Putamen (tissue), 1 donor: ENCODE measurements around the gene TUBGCP6.

ENCODE experiments used
- DNase-seq: peaks from one replicate; pipeline ENCODE4 v3.0.0-alpha.2; 2016; ENCODE audit warnings: low spot score

TUBGCP6 gene

DNA sequence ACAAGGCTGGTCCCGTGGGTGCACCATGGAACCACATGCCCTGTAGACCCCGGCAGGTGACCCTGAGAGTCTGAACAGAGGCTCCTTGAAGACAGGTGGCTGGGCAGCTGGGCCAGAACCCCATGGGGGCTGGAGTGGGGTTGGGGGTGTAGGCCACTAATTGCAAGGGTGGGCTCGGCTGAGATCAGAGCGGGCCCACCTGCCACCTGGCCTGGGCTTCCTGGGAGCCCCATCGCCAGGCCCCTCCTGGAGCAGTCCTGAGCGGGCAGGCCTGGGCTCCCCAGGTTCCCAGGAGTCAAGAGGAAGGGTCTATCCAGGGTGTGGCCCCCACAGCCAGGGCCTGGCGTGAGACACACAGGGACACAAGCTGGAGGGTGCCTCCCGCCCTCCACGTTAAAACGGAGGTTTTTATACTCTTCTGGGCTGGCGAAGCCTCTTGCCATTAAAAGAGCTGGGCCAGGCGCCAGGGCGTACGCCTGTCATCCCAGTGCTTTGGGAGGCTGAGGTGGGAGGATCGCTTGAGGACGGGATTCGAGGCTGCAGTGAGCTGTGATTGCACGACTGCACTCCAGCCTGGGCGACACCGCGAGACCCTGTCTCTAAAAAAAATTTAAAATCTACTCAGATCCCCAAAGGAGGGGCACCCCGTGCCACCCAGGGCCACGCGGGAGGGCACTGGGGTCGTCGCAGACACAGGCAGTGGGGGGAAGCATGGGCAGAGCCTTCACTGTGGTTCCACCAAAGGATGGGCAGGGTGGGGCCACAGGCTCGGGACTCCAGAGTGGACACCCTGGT lies 63.9 kb downstream of the TUBGCP6 start:
- DNase-seq = no peak

DNA sequence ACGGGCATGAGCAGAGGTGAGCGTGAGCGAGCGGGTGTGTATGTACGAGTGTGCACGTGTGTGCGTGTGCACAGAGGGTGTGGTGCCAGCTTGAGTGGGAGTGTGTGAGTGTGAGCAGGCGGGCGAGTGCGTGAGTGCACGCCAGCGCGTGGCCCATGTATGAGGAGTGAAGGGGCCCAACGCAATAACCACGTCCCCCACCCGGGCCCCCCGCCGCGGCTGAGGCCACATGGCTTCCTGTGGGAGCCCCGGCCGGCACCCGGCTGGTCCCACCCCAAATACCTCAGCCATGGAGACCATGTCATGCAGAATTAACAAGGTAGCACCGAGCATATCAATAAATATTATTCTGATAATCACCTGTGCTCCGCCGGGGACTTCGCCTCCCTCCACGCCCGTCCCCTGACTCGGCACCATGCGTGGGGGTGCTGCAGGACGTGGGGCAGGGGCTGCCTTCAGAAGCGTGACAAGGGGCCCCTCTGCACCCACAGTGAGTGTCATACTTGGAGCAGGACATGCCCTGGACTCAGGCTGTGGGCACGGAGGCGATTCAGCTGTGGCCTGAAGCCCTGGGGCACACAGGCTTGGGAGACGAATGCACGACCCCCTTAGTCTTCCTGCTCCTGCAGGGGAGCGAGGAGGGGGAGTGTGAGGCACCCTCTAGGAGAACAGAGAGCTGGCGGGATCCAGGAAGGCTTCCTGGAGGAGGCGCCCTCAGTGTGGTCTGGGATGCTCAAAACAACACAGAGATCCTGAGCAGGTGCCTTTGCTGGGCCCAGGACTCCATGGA lies 64.7 kb downstream of the TUBGCP6 start:
- DNase-seq = no peak

DNA sequence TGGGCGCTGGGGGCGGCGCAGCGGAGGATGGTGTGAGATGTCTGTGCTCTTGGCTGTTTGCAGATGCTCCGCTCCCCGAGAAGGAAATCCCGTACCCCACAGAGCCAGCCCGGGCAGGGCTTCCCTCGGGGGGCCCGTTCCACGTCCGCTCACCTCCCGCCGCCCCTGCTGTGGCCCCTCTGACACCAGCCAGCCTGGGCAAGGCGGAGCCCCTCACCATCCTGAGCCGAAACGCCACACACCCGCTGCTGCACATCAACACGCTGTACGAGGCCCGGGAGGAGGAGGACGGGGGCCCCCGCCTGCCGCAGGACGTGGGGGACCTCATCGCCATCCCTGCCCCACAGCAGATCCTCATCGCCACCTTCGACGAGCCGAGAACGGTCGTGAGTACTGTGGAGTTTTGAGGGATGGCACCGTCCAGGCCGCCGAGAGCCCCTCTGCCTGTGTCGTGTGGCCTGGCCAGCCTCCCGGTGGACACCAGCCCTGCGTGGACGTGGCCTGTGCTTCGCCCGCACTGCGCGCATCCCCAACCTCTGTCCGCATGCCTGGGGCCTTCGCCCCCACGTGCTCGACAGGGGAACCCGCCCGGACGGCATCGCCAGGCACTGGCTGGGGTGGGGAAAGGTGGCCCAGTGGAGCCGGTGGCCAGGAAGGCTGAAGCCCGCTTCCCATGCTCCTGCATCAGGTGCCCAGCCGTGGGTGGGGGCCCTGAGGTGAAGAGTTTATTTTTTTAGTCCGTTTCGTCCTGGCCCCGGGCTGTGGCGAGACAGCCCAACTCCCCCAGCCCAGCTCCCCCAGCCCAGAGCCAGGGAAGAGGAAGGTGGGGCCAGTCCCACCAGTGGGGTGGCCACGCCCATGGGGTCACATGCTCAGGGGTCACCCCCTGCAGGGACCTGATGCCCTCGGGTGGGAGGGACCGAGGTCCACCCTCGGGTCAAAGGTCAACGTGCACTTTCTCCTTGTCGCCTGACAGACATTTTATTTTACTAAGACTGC lies 65.7 kb downstream of the TUBGCP6 start:
- DNase-seq = no peak

DNA sequence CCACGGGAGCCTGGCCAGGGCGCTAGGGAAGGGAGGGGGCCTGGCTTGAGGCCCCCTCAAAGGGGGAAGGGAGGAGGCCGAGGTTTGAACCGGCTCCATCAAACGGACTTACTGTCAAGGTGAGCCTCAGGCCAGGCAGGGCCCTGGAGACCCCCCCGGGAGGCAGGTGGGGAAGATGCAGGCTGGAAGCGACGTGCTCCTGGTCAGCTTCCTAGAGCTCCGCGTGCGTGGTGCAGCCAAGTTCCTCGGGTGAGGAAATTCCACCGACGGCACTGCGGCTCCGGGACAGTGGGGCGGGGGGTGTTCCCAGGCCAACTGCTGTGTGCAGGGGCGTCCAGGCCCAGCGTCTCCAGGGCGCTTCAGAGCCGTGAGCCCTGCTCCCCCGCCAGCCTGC lies 66.4 kb downstream of the TUBGCP6 start:
- DNase-seq = no peak

DNA sequence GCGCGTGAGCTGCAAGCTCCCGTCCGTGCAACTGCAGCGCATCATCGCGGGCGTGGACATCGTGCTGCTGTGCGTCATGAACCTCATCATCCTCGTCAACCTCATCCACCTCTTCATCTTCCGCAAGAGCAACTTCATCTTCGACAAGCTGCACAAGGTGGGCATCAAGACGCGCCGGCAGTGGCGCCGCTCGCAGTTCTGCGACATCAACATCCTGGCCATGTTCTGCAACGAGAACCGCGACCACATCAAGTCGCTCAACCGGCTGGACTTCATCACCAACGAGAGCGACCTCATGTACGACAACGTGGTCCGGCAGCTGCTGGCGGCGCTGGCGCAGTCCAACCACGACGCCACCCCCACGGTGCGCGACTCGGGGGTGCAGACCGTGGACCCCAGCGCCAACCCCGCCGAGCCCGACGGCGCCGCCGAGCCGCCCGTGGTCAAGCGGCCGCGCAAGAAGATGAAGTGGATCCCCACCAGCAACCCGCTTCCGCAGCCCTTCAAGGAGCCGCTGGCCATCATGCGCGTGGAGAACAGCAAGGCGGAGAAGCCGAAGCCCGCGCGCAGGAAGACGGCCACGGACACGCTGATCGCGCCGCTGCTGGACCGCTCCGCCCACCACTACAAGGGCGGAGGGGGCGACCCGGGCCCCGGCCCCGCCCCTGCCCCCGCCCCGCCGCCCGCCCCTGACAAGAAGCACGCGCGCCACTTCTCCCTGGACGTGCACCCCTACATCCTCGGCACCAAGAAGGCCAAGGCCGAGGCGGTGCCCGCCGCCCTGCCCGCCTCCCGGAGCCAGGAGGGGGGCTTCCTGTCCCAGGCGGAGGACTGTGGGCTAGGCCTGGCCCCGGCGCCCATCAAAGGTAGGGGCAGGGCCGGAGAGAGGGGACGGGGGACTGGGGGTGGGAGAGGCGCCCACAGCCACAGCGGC lies 67.0 kb downstream of the TUBGCP6 start:
- no peak for DNase-seq

DNA sequence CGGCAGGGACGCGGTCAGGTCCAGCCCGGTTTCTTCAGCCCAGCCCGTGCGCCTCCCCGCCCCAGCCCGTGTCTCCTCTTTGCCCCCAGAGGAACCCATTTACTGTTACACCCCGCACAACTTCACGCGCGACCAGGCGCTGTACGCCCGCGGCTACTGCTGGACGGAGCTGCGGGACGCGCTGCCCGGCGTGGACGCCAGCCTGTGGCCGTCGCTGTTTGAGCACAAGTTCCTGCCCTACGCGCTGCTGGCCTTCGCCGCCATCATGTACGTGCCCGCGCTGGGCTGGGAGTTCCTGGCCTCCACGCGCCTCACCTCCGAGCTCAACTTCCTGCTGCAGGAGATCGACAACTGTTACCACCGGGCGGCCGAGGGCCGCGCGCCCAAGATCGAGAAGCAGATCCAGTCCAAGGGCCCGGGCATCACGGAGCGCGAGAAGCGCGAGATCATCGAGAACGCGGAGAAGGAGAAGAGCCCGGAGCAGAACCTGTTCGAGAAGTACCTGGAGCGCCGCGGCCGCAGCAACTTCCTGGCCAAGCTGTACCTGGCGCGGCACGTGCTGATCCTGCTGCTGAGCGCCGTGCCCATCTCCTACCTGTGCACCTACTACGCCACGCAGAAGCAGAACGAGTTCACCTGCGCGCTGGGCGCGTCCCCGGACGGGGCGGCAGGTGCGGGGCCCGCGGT lies 67.8 kb downstream of the TUBGCP6 start:
- DNase-seq = no peak

DNA sequence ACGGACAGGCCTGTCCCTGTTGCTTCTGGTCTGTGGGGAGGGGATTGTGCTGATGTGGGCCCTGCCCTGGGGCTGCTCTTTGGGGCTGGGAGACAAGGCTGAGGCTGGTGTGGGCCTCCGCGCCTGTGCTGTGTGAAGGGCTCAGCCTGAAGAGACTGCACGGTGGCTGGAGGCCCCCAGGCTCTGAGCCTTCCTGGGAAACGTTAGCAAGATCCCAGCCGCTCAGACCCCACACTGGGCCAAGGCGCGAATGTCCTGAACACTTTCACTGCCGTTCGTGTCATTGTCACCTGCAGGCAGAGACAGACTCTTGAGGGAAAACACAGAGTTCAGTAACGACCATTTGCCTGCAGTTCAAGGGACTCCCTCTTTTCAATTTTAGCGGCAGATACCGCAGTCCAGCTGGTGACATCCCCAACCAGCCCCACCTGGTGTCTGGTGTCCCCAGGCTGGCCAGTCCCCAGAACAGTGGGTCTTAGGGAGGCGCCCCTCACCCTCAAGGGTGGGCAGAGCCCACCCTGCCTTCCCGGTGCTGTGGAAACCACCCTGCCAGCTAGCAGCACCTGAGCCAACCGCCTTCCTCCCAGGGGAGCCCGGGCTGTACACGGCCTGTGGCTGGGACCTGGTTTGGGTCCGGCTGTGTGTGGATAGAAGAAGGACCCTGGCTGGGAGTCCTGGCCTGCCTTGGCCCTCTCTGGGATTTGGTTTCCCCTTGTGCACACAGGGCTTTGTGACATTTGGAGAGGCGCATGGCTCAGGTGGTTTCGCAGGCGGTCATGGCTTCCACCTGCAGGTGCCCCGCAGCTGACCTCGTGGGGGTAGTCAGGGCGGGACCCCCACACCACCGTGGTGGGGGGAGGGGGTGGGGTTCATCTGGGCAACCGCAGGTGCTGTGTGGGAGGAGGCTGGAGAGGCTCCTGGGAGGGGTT lies 68.6 kb downstream of the TUBGCP6 start:
- no peak for DNase-seq

DNA sequence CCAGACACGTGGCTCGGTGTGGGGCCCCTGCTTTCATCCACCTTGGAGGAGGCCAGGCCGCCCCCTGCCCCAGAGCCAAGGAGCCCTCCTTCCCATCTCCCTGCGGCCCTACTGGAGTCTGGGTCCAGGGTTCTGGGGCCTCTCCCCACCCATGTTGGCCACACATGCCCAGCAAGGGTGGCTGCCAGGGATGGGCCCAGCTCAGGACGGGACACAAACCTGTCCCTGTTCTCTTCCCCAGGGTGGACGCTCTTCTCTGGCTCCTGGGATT lies 69.7 kb downstream of the TUBGCP6 start:
- no peak for DNase-seq

DNA sequence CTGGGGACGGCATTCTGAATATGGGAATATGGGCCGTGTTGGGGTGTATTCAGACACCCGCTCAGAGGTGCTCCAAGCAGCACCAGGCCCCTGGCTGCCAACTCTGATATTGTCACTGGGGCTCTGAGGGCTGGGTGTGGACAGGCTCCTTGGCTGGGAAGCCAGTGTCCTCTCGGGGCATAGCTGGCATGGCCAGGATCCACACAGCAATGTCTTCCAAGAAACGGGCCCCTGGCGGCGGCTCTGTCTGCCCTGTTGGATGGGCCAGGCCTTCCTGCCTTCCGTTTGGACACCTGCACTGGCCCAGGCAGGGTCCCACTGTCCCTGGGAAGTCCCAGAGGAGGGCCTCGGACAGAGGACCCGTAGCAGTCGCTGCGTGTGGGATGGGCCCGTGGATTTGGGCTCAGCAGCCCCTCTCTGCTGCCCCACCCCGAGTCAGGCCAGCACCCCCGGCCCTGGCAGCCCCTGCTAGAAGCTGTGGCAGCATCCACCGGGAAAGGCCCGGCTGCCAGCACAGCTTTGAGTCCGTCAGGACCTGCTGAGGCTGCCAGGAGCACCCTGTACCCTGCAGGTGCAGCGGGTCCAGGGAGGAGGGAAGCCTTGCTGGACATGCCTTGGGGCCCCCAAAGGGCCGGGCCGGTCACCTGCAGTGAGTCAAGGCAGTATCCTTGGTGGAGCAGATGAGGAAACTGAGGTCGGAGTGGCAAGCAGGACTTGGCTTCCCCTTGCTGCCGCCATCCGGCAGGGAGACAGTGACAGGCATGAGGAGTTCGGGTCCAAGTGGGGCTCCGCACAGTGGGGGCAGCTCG lies 70.2 kb downstream of the TUBGCP6 start:
- DNase-seq = no peak

DNA sequence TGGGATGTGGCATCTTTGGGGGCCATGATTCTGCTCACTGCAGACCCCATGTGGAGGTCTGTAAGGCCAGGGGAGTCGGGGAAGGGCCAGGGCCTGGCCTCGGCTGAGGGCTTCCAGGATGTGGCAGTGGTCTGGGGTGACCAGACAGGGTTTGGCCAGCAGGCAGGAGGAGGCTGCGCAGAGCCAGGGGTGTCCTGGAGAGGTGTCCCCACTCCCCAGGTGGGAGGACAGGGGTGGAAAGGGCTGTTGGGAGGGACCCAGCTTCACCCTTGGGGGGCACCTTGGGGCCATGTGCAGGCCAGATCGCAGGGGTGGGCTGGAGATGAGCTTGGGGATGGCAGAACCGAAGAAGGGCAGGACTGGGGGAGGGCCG lies 70.9 kb downstream of the TUBGCP6 start:
- no peak for DNase-seq

DNA sequence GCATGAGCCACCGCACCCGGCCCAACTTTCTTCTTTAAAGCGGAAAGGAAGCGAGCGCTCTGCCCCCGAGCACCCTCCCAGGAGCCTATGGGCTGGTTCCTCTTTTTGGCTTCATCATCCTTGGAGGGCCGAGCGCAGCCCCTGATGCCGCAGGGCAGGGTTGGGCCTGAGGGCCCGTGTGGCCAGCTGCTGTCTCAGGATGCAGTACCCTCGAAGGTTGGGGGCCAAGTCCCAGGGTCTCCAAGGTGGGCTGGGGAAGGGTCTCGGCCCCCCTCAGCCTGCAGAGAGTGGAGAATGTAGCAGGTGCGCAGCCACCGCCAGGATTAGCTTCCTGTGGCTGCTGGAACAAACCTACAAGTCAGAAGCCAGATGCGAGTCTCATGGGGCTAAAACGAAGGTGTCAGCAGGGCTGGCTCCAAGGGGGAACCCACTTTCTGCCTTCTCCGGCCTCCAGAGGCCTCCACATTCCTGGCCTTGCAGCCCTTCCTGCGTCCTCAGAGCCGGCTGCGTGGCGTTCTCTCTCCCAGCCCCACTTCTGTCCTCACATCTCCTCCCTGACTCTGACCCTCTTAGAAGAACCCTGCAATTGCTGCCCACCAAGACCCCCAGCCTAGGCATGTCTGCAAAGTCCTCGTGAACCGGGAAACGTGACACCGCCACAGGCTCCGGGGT lies 71.4 kb downstream of the TUBGCP6 start:
- no peak for DNase-seq

DNA sequence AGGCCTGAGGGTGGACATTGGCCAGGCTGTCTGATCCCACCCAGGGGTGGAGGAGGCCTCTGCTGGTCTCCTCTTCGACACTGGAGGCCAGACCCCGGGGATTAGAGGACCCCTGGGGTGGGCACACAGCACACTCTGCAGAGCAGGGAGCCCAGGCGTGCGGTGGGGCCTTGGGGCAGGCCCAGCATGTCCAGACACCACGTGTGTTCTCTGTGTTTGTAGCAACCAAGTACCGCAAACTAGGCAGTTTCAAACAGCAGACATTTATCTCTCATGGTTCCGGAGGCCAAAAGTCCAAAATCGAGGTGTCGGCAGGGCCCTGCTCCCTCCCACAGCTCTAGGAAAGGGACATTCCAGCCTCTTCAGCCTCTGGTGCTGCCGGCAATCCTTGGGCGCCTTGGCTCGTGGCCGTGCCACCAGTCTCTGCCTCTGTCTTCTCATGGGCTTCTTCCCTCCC lies 72.8 kb downstream of the TUBGCP6 start:
- no peak for DNase-seq

DNA sequence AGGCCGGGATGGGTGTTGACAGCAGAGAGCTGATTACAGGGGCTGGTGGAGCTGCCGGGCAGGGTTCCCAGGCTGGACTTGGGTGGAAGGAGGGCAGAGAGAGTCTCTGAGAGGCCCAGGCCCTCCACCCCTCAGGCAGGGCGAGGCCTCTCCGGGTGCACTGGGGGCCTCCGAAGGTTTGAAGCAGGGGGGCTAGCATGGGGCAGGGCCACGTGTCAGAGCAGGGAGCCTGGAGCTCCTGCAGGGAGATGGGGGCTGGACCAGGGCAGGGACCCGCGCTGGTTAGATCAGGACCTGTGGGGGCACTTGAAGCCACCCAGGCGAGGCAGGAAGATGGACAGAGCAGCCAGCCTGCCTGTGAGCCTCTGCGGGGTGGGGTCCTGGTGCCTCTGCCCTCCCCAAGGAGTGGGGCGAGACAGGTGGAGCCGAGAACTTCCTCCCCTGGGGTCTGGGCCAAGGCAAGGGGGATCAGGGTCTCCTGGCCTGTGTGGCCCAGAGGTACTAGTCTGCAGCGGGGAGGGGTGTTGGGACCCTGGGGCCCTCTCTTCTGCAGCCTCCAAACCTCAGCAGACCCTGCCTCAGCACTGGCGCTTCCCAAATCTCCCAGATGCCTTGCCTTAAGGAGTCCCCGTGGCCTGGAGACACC lies 73.4 kb downstream of the TUBGCP6 start:
- DNase-seq = no peak

DNA sequence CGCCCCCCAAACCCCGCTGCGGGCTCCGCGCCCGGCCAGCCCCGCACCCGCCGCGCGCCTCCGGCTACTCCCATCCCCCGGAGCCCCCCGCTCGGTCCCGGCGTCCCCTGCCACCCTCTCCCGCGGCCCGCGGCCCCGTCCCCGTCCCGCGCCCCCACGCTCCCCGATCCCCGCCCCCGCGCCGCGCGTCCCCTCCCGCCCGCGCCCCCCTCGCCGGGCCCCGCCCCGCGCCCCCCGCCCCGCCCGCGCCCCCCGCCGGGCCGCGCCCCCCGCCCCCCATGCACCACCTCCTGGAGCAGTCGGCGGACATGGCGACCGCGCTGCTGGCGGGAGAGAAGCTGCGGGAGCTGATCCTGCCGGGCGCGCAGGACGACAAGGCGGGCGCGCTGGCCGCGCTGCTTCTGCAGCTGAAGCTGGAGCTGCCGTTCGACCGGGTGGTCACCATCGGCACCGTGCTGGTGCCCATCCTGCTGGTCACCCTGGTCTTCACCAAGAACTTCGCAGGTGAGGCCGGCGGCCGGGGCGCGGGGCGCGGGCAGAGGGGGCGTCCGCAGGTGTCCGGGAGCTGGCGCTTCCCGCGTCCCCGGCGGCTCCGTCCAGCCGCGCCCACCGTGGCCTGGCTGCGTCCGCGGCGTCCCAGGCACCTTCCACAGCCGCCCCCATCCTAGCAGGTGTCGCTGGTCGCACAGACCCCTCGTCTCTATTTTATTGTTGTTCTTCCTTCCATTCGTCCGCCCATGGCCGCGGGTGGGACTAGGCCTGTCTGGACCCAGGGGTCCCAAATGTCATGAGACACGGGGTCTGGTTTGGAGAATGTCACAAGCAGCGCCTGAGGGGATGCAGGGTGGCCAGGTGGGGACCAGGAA lies 74.1 kb downstream of the TUBGCP6 start, which contains the start of gene PANX2:
TSS of gene PANX2 (plus strand) at position 279 of the 866 bp plus-strand sequence. CDS start at position 279, 0 bp downstream.
- no peak for DNase-seq

DNA sequence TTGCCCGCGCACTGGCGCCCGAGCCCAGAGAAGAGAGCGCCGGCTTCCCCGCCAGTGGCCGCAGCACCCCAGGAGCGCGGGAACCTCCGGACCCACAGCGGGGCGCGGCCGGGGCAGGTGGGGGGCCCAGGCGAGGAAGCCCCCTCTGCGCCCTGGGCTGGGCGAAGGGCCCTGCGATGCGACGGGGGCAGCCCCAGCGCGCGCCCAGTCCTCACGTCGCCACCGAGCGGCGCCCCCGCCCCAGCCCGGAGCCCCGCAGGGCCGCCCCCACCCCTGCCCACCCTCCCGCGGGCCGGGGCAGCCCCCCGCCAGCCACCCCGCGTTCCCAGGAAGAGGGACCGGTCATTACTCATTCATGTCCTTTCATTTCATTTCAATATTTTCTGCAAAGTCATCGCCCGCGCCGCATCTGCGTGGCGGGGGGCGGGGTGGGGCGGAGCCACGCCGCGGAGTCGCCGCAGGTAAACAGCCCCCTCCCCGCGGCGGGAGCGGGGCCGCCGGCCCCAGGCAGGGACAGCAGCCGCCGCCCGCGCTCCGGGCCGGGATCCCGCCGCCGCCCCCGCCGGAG lies 75.0 kb downstream of the TUBGCP6 start:
- no peak for DNase-seq

DNA sequence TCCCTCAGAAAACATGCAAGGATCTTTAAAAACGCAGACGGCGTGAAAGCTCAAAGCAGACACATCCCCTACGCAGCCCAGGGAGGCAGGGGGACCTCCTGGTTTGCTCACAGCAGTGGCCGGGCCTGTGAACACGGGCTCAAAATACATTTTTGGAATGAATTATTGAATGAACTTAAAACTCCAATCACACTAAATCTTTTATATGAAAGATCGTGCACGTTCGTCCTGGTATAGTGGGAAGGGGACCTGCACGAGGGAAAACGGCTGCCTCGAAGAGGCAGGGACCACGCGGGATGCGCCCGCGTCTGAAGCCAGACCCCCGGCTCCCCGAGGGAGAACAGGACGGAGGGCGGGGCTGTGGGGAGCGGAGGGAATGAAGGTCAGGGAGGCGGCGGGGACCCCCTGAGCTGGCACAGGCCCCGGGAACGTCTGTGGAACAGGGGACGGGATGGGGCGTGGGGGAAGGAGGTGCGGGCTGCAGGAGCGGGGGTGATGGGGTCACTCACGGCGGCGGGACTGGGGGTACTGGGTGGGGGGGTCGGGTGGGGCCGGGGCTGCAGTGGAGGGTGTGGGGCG lies 75.6 kb downstream of the TUBGCP6 start:
- DNase-seq = no peak
